HK-2 (cell line): ENCODE data around the gene CPNE9.
A peak's percentile ranks its signal among the peaks of the same experiment; 100 is the strongest.

Experiments used
- DNase-seq: peaks from one replicate; pipeline ENCODE4 v3.0.0-alpha.2; 2018; ENCODE audit not compliant: unreplicated experiment

Gene CPNE9

DNA sequence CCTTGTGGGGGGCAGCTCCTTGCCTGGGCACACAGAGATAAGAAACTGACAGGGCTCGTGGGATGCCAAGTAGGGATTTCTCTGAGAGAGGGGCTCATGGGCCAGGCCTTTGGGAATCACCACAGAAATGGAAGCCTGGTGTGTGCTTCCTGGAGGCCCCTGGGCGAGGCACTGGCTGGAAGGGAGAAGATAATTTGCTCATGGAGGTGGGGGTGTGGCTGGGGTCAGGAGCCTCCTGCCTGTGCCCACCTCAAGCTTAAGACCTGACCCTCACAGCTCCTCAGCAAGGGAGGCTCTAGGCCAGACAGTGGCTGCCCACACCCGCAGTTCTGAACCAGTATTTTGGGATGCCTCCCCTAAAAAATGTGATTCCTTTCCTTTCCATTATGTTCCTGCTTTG is 16.9 kb upstream of the CPNE9 start:
- no peak for DNase-seq

DNA sequence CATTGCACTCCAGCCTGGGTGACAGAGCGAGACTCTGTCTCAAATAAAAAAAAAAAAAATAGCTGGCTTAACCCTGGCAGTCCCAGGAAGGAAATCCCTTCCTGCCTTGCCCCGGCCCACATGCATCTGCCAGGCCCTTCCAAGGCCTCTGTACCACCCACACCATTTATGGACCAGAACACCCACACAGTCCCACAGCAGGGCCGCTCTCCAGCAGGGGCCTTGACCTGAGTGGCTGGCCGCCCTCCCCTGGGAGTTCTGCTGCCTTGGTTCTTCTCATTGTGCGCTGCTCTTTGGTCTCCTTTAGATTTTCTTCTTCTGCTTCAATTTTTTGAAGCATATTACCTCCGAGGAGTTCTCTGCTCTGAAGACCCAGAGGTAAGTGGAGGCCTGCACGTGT is 16.1 kb upstream of the CPNE9 start:
- DNase-seq, result no peak

DNA sequence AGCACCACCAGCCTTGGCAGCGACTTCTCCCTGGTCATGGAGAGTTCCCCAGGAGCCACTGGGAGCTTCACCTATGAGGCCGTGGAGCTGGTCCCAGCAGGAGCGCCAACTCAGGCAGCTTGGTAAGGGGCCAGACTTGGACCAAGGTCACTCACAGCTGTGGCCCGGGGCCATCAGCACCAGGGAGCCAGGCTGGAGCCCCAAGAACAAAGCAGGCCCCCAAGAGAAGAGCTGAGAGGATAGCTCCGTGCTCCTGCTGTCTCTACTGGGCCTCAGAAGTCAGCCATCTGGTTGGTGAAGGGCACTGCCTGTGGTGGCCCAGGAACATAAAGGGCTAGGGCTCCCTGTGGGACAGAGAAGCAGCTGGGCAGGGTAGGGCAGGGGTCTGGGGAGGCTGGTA is 14.7 kb upstream of the CPNE9 start:
- DNase-seq, result no peak

DNA sequence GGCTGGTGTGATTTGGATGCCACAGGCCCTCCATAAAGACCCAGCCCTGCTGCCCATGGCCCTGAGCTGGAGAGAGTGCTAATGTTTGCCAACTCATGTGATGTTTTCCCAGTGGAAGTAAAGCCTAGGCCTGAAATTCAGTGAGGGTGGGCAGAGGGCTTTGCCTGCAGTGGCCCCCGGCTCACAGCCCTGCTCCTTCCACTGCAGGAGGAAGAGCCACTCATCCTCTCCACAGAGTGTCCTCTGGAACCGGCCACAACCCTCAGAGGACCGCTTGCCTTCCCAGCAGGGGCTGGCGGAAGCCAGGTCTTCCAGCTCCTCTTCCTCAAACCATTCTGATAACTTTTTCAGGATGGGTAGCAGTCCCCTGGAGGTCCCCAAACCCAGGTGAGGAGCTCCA is 13.9 kb upstream of the CPNE9 start:
- no peak for DNase-seq

DNA sequence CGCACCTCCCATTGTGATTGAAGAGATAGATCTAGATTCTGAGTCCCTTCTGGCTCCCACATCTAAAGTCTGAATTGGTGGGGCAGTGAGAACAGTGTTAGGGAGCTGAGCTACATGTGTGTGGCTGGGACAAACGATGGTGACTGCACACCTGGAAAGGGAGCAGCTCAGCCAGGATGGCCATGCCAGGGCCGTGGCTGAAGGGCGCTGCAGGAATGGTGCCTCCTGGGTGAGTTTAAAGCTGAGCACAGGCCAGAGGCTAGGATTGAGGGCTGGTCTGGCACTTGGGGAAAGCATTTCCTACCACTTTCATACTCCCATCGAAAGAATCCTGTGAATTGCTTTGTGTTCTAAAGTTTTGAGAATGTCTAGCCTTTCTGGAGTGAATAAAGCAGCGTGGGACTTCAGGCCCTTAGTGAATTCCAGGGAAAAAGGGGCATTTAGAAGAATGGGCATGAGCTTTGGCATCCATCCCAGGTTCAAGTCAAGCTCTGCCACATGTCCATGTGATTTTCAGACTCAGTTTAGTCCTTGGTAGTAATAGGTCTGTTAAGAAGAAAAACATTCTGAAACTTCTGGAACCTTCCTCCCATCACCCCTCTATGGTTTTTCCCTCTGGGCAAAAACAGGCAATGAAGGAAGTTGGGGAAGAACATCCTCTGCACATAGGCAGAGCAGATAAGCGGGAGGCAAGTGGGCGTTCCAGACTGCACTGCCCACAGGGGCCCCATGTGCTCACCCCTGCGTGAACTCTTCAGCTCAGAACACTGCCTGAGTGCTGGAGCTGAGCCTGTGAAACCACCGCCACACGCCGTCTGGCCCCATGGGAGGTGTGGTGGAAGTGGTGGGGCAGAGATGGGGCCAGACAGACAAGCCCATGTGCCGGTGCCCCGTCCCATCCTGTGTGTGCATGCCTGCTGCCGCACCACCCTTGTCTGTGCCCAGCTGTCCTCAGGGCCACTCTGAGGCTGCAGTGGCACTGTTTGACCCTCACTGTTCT is 12.9 kb upstream of the CPNE9 start:
- no peak for DNase-seq

DNA sequence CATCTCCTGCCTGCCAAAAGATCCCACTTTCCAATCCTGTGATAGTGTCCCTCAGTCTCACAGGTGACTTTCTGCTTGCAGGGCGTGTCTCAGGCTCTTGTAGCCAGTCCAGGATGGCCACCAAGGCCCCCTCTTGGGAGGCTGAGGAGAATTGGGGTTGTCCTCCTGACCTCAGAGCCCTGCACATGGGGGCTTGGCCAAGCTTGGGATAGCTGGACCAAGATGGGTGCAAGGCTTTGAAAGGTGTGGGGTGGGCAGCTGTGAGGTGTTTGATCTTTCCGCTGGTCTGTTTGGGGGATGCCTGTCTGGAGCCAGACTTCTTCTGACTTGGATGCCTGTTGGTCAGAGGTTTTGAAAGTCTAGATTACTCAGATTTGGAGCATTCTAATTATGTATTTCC is 12.0 kb upstream of the CPNE9 start:
- no peak for DNase-seq

DNA sequence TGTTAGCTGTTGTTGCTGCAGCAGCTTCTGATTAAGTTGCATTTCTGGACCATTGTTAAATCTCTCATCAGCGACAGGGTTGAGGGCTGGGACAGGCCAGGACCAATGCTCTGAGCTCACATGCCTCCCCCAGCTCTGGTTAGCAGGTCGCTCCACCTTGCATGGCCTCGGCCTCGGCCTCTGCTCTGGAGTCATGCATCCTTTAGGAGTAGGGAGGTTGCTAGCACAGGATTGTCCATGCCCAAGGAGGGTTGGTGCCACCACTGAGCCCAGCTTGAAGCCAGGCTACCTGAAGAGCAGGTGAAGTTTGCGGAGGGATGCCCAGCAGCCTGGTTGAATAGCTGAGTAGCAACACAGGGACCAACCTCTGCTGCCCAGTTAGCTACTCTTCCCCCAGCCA is 11.2 kb upstream of the CPNE9 start:
- no peak for DNase-seq

DNA sequence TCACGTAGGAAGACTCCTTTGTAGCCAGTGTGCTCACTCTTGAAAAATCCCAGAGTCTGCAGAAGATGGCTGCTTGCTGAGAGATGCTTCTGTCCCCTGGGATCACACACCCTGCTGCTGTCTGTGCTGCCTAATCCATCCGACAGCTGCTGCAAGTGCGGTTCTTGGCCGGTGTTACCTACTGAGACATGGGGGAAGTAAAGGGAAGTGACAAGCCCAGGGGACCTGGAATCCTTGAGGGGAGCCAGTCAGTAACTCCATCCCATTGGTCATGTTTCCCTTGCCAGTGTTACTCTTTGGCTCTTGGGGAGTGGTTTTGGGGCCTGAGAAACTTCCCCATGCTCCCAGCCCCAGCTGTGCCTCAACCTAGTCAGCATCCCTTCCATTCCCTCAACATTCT is 8.3 kb upstream of the CPNE9 start:
- no peak for DNase-seq

DNA sequence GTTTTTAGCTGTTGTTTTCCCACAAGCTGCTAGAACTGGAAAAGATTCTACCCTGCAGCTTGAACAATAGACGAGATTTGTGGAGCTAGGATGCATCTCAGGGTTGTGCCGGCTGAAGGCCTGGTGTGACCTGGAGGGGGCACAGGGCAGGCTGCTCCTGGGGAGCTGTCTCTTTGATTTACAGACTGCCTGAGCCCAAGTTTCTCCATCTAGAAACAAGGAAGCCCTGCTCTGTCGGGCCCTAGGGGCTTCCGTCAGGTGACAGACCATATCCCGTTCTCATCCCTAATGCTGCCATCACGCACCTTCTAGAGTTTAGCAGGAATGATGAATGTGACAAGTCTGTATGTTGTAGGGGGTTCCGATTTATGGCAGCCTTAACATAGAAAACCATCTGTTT is 7.9 kb upstream of the CPNE9 start:
- no peak for DNase-seq

DNA sequence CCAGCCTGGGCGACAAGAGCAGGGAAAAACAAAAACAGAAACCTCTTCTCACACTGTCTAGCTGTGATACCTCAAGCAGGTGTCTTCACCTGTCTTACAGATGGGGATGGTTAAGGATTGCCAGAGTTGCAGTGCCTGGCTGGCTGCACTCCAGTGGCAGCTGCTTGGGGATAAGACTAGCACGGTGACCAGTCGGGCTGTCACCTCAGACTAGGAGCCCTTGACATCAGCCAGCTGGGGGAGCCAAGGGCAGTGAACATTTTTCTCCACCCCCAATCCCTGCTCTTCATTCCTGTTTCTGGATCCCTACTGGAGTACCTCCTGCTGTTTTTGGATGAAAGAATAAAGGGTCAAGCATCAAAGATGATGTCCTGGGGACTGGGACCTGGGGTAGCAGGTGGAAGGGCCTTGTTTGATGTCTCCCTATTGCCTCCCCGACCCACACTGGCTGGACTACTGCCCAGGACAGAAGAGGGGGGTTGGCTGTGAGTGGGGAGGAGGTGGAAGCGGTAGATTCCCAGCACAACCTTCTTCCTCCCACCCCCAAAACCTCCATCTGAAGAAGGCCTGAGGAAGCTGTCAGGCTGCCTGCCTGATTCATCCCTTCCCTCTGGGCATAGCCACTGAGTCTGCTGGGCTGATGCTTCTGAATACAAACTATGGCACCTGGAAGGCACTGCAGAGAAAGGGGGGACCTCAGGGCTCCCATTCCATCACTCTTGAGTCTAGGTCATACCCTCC is 7.0 kb upstream of the CPNE9 start:
- no peak for DNase-seq

DNA sequence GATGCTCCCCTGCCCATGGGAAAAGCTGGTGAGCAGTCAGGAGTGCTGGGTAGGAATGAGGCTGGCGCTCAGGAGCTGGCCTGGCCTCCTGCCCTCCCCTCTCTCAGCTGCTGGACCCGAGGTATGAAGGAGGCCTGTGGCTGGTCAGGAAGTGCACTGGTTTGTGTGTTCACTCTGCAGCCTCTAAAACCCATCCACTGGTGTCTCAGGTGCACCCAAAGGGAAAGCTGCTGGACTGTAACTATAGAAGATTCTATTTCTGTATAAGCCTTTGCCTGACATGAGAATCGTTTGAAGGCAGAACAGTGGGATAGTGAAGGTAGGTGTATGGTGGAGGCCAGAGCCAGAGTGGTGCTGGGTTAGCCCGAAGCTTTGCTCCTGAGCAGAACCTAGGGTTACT is 5.7 kb upstream of the CPNE9 start:
- no peak for DNase-seq

DNA sequence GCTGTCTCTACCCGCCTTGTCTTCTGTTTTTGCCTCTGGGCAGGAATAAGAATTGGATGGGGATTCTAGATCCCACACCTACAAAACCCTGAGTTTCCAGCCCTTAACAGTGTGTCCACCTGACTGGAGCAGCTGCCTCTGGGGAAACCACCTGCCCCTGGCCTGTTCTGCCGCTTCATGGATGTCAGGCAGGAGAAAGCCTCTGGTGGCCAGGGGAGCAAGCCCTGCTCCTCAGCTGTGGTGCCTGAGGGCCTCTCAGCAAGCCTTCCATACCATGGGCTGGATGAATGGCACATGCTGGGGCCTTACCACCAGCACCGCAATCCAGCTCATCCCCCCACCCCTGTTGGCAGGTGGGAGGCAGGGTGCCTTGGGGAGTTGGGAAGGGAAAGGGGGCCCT is 5.3 kb upstream of the CPNE9 start:
- DNase-seq, result no peak

DNA sequence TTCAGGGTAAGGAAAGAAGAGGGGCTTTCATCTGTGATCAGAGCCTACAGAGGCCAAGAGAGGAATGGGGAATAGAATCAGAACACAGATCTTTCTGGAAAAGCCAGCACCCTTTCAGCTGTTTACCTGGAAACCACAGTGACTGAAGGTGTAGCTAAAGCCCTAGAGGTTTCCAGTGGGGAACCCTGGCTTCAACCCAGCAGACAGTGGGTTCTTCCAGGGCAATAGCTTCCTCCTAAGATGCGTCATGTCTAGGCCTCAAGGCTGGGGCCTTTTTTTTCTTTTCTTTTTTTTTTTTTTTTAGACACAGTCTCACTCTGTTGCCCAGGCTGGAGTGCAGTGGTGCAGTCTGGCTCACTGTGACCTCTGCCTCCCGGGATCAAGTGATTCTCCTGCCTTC is 3.1 kb upstream of the CPNE9 start:
- DNase-seq, result no peak

DNA sequence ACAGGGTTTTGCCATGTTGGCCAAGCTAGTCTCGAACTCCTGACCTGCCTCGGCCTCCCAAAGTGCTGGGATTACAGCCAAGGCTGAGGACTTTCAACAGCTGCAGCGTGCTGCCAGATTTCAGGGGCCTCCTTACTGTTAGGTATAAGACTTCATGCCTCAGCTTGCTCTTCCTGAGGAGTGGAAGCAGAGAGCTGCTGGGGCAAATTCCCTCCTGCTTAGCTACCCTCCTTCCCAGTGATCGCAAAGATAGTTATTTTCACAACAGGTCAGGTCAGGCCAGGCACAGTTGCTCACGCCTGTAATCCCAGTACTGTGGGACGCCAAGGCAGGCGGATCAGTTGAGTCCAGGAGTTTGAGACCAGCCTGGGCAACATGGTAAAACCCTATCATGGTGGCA is 2.6 kb upstream of the CPNE9 start:
- DNase-seq, result no peak

DNA sequence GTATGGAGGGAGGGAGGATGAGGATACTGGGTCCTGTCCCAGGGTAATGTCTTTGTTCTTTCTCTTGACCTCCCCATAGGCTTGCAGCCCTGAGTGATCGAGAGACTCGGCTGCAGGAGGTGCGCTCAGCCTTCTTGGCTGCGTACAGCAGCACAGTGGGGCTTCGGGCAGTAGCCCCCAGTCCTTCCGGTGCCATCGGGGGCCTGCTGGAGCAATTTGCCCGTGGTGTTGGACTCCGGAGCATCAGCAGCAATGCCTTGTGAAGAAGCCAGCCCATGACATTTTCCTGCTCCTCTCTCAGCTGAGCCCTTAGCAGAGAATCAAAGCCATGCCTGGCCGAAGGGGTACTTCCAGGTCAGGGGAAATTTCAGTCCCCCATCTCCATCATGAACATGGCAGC is 1.9 kb upstream of the CPNE9 start:
- no peak for DNase-seq

DNA sequence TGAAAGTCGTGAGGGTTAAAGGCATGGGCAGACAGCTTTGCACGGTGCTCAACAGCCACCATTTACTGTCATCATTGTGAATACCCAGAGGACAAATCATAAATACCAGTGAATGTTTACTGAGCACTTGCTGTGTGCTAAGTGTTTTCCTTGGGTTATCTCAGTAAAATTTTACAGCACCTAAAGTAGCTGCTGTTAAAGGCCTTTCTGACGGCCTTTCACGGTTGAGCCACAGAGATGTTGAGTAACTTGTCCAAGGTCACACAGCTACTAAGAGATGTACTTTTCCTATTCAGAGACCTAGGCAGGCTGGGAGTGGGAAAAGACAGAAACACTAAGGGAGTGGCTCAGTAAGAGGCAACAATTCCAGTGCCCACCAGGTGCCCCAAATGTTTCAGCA is 393 bp upstream of the CPNE9 start:
- no peak for DNase-seq

DNA sequence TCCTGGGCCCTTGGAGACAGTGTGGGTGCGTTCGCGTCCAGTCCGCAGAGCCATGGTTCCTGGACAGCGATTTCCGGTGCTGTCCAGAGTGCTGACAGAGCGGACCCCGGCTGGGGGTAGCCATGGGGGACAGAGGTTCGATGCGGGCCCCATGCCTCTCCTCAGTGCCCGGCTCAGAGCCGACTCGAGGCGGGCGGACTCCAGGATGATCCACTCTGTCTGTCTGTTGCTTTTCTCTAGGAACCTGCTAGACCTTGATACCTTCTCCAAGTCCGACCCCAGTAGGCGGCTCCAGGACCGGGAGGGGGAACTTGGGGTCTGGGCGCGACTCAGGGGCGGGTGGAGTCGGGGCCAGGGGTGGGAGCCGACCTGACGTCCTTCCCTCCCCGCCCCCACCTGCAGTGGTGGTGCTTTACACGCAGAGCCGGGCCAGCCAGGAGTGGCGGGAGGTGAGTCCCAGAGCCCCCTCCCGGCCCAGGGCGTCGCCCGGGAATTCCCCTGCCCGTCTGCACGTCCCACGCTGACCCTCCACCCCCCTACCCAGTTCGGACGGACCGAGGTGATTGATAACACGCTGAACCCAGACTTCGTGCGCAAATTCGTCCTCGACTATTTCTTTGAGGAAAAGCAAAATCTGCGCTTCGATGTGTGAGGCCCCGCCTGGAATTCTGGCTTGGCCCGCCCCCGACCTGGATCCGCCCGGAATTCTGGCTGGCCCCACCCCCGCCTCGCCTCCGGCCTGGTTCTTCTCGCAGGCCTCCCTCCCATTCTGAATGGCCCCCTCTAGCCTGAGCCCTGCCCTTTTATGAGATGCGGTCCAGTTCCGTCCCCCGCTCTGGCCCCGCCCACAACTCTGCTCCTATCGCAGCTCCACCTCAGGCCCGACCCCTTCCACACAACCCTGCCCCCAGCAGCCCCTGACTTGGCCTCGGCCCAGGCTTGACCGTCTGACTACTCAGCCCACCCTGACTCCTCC is 1.0 kb downstream of the CPNE9 start:
- DNase-seq, result peak; percentile 16

DNA sequence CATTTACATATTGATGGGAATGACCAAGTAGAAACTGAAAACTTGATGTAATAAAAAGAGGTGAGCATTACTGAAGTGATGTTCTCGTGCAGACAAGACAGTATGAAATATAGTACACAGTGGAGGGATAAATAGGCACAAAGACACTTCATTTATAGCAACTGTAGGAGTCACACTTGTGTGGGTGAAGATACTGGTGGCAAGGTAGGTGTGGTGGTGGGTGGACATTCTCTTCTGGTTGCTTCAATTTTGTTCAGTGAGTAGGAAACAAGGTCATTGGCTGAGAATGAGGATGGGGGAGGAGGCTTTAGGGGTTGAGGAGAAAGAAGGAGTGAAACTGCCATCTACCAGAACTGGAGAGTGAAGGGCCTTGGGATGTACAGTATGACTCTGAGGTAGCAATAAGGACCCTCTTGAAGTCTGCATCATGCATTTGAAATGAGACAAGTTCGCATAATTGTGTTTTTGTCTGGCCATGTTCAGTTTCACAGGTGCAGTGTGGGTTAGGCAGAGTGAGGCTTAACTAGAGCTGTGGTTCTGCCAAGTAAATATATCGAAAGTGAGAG is 6.6 kb downstream of the CPNE9 start:
- DNase-seq, result no peak

DNA sequence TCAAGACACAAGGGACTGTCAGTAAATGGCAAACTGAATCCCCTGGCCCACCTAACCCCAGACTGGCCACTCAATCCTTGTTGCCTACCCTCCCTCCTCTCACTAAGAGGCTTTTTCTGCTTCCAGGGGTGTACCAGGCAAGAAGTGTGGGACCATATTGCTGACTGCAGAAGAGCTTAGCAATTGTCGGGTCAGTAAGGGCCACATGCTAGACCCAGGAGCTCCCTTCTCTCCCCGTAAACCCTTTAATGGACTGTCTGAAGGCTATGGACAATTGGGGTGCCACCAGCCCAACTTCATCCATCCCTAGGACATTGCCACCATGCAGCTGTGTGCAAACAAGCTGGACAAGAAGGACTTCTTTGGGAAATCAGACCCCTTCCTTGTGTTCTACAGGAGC is 8.8 kb downstream of the CPNE9 start:
- DNase-seq, result no peak

DNA sequence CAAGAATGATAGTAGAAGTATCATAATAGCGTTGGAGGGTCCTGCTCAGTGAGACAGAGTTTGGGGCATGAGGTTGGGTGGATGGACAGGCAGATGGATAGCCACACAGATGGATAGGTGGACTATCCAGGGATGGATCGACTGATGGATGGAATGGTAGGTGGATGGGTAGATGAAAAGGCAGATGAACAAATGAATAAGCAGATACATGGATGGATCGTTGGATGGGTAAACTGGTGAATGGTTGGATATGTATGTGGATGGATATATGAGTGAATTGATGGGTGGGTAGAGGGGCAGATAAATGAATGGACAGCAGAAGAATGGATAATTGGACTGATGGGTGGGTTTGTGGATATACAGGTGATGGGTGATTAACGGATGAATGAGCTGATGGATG is 9.5 kb downstream of the CPNE9 start:
- DNase-seq, result no peak

DNA sequence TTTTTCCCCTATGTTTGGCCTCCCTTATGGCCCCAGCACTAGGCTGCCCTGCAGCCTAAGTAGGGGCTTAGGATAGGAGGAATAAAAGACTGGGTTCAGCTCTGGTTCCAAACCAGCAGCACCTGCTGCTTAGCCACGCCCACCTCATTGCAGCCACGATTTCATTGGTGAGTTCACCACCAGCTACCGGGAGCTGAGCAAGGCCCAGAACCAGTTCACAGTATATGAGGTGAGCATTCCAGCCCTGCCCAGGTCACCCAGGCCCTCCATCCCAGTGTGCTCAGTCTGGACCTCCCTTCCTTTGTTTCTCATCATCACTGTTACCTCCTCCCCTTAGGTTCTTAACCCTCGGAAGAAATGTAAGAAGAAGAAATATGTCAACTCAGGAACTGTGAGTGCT is 11.5 kb downstream of the CPNE9 start:
- no peak for DNase-seq
